ENCODE data around the gene CARD6.

DNA sequence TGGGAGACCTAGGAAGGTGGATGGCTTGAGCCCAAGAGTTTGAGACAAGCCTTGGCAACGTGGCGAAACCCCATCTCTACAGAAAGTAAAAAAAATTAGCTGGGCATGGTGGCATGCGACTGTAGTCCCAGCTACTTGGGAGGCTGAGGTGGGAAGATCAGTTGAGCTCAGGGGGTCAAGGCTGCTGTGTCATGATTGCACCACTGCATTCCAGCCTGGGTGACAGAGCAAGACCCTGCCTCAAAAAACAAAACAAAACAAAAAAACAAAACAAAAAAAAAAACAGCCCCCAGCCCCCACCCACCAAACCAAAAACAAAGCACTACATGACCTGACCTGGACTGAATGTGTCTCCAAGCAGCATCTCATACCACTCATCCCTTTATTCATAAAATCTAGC lies 34.8 kb downstream of the CARD6 start:
- no peak for TF ChIP-seq ESRRG (CRISPR knock-in tag; IDR thresholded peaks at IDR 0.05)
- TF ChIP-seq ZFP30 (CRISPR knock-in tag; IDR thresholded peaks at IDR 0.05), result no peak
- TF ChIP-seq, protein P1, sequence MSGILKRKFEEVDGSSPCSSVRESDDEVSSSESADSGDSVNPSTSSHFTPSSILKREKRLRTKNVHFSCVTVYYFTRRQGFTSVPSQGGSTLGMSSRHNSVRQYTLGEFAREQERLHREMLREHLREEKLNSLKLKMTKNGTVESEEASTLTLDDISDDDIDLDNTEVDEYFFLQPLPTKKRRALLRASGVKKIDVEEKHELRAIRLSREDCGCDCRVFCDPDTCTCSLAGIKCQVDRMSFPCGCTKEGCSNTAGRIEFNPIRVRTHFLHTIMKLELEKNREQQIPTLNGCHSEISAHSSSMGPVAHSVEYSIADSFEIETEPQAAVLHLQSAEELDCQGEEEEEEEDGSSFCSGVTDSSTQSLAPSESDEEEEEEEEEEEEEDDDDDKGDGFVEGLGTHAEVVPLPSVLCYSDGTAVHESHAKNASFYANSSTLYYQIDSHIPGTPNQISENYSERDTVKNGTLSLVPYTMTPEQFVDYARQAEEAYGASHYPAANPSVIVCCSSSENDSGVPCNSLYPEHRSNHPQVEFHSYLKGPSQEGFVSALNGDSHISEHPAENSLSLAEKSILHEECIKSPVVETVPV (CRISPR knock-in tag; IDR thresholded peaks at IDR 0.05), result no peak
- no peak for TF ChIP-seq PPARA (CRISPR knock-in tag; IDR thresholded peaks at IDR 0.05; ENCODE audit: borderline replicate concordance)
- TF ChIP-seq ZFP3 (CRISPR knock-in tag; IDR thresholded peaks at IDR 0.05), result no peak
- TF ChIP-seq, protein P2, sequence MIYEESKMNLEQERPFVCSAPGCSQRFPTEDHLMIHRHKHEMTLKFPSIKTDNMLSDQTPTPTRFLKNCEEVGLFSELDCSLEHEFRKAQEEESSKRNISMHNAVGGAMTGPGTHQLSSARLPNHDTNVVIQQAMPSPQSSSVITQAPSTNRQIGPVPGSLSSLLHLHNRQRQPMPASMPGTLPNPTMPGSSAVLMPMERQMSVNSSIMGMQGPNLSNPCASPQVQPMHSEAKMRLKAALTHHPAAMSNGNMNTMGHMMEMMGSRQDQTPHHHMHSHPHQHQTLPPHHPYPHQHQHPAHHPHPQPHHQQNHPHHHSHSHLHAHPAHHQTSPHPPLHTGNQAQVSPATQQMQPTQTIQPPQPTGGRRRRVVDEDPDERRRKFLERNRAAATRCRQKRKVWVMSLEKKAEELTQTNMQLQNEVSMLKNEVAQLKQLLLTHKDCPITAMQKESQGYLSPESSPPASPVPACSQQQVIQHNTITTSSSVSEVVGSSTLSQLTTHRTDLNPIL (CRISPR knock-in tag; IDR thresholded peaks at IDR 0.05; ENCODE audit: low read depth), result no peak

Data from SK-N-SH treated with all-trans-retinoic acid at 6 μM for 48 hours (cell line).